ENCODE measurements around the gene JAM2.

DNA sequence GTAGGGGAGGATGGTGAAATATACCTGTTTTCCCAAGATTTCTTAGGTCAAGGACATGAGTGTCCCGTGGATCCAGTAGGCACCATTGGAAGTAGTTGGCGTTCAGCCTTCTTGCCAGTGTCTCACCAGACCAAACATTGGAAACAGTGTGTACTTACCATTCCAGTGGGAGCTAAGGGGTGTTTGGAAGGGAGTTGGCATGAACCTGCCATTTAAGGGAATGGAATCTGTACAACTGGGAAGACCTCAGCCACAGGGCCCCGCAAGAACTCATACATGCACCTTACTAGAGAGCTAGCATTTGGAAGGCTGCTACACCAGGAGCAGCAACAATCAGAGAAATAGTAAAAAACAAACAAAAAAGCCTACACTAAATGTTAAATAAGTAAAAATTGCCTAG lies 82.9 kb downstream of the JAM2 start:
- TF ChIP-seq, protein P1, sequence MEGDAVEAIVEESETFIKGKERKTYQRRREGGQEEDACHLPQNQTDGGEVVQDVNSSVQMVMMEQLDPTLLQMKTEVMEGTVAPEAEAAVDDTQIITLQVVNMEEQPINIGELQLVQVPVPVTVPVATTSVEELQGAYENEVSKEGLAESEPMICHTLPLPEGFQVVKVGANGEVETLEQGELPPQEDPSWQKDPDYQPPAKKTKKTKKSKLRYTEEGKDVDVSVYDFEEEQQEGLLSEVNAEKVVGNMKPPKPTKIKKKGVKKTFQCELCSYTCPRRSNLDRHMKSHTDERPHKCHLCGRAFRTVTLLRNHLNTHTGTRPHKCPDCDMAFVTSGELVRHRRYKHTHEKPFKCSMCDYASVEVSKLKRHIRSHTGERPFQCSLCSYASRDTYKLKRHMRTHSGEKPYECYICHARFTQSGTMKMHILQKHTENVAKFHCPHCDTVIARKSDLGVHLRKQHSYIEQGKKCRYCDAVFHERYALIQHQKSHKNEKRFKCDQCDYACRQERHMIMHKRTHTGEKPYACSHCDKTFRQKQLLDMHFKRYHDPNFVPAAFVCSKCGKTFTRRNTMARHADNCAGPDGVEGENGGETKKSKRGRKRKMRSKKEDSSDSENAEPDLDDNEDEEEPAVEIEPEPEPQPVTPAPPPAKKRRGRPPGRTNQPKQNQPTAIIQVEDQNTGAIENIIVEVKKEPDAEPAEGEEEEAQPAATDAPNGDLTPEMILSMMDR (conservative IDR thresholded peaks at IDR 0.05; ENCODE audit: low read depth, low read length) = no peak
- TF ChIP-seq MAZ (IDR thresholded peaks at IDR 0.05; ENCODE audit: borderline replicate concordance, low read depth, low read length) (no peak), POLR2A (IDR thresholded peaks at IDR 0.05; ENCODE audit: low read depth, low read length) (no peak), CEBPB (IDR thresholded peaks at IDR 0.05; ENCODE audit: low read depth, low read length) (no peak)
